Neural cell (in vitro differentiated cells): ENCODE results near the gene TRPT1. TPM values are rescaled to one million over a fixed set of nuclear protein-coding genes. Genes with fewer than 3 reads are reported as not detected.

Source experiments
- H2AFZ ChIP-seq: fragments of 200-600, 300-800 bp; sonication (generic), shearing (Covaris generic); 2 replicates; pipeline ENCODE4 v1.6.0; 2014; ENCODE audit warnings: low read depth, mild to moderate bottlenecking, antibody characterized with exemption, low read length, moderate library complexity
- H3F3A ChIP-seq: fragments of 200-600 bp; shearing (Covaris generic); 2 replicates; pipeline ENCODE4 v1.6.1; 2016; ENCODE audit warnings: mild to moderate bottlenecking, moderate library complexity, mixed read lengths, antibody characterized with exemption, low read length; ENCODE audit not compliant: insufficient read depth, poor library complexity, severe bottlenecking
- H3K27ac ChIP-seq: fragments of 200-600, 300-800 bp; sonication (generic), shearing (Covaris generic); 2 replicates; pipeline ENCODE4 v1.5.1; 2014; ENCODE audit warnings: mild to moderate bottlenecking, low read length, moderate library complexity
- H3K27me3 ChIP-seq: fragments of 300-800, 200-600 bp; sonication (generic), shearing (Covaris generic); 2 replicates; pipeline ENCODE4 v1.6.0; 2014; ENCODE audit warnings: mild to moderate bottlenecking, low read depth, low read length, moderate library complexity; ENCODE audit not compliant: insufficient read depth
- H3K36me3 ChIP-seq: fragments of 300-800, 200-600 bp; sonication (generic), shearing (Covaris generic); 2 replicates; pipeline ENCODE4 v1.5.1; 2014; ENCODE audit warnings: mild to moderate bottlenecking, antibody characterized with exemption, low read length, moderate library complexity; ENCODE audit not compliant: insufficient read depth
- H3K4me2 ChIP-seq: fragments of 300-800, 200-600 bp; sonication (generic), shearing (Covaris generic); 2 replicates; pipeline ENCODE4 v1.6.0; 2014; ENCODE audit warnings: mild to moderate bottlenecking, low read length
- H3K4me3 ChIP-seq: fragments of 300-800, 200-600 bp; sonication (generic), shearing (Covaris generic); 2 replicates; pipeline ENCODE4 v1.5.1; 2014; ENCODE audit warnings: mild to moderate bottlenecking, low read length, moderate library complexity
- H3K79me2 ChIP-seq: fragments of 200-600 bp; shearing (Covaris generic); replicated peaks from 2 replicates; pipeline ENCODE4 v1.6.0; 2014; ENCODE audit warnings: mild to moderate bottlenecking, low read length, moderate library complexity; ENCODE audit not compliant: insufficient read depth
- H3K9ac ChIP-seq: fragments of 300-800, 200-600 bp; sonication (generic), shearing (Covaris generic); 2 replicates; pipeline ENCODE4 v1.6.1; 2016; ENCODE audit warnings: mild to moderate bottlenecking, low read length, mixed read lengths
- H3K9me2 ChIP-seq: fragments of 200-600 bp; shearing (Covaris generic); 2 replicates; pipeline ENCODE4 v1.6.1; 2016; ENCODE audit warnings: mild to moderate bottlenecking, low read length, mixed read lengths; ENCODE audit not compliant: insufficient read depth
- H3K9me3 ChIP-seq: fragments of 200-600, 300-800 bp; sonication (generic), shearing (Covaris generic); 2 replicates; pipeline ENCODE4 v1.6.1; 2016; ENCODE audit warnings: mild to moderate bottlenecking, mixed run types, low read length, moderate library complexity, mixed read lengths
- H4K20me1 ChIP-seq: fragments of 200-600 bp; shearing (Covaris generic); 2 replicates; pipeline ENCODE4 v1.6.1; 2016; ENCODE audit warnings: mild to moderate bottlenecking, mixed run types; ENCODE audit not compliant: insufficient read depth
- EP300 ChIP-seq: fragments of 450-650 bp; conservative IDR thresholded peaks from 2 replicates; pipeline ENCODE4 v1.6.1; 2014; ENCODE audit warnings: antibody characterized with exemption, mild to moderate bottlenecking, moderate library complexity; ENCODE audit not compliant: poor library complexity, severe bottlenecking
- EZH2 ChIP-seq: fragments of 200-600, 300-800 bp; shearing (Covaris generic), sonication (generic); IDR thresholded peaks from 2 replicates; pipeline ENCODE4 v1.6.1; 2014; ENCODE audit warnings: antibody characterized with exemption, low read length, borderline replicate concordance, mild to moderate bottlenecking; ENCODE audit not compliant: insufficient read depth, poor library complexity, severe bottlenecking
- MXI1 ChIP-seq: fragments of 450-650 bp; conservative IDR thresholded peaks from 2 replicates; pipeline ENCODE4 v1.6.1; 2014; ENCODE audit warnings: antibody characterized with exemption, mild to moderate bottlenecking; ENCODE audit not compliant: poor library complexity, severe bottlenecking
- POLR2AphosphoS5 ChIP-seq: IDR thresholded peaks from 2 replicates; pipeline ENCODE4 v1.6.1; 2012
- RAD21 ChIP-seq: fragments of 450-650 bp; conservative IDR thresholded peaks from 2 replicates; pipeline ENCODE4 v1.6.1; 2014; ENCODE audit warnings: antibody characterized with exemption, mild to moderate bottlenecking, moderate library complexity
- SMC3 ChIP-seq: fragments of 450-650 bp; conservative IDR thresholded peaks from 2 replicates; pipeline ENCODE4 v1.6.1; 2014; ENCODE audit warnings: antibody characterized with exemption, mild to moderate bottlenecking, moderate library complexity; ENCODE audit not compliant: poor library complexity
- TAF1 ChIP-seq: IDR thresholded peaks from 2 replicates; pipeline ENCODE4 v1.6.1; 2012; ENCODE audit warnings: low read depth
- polyA plus RNA-seq: library from polyadenylated mRNA; depleted of rRNA; stranded (reverse); fragments of >200 nt; gene quantifications from 2 replicates; pipeline ENCODE4 v1.2.3, GENCODE V29; 2014
- TF ChIP-seq, protein P1 (sequence below): fragments of 450-650 bp; IDR thresholded peaks from 2 replicates; pipeline ENCODE4 v1.5.1; 2014; ENCODE audit warnings: antibody characterized with exemption, mild to moderate bottlenecking, moderate library complexity; ENCODE audit not compliant: poor library complexity, severe bottlenecking
- TF ChIP-seq, protein P2 (sequence below): IDR thresholded peaks from 2 replicates; pipeline ENCODE4 v1.6.1; 2012; ENCODE audit warnings: borderline replicate concordance

Gene TRPT1
- polyA plus RNA-seq, 1 donor from 2014 or later, result 67.2 TPM

DNA sequence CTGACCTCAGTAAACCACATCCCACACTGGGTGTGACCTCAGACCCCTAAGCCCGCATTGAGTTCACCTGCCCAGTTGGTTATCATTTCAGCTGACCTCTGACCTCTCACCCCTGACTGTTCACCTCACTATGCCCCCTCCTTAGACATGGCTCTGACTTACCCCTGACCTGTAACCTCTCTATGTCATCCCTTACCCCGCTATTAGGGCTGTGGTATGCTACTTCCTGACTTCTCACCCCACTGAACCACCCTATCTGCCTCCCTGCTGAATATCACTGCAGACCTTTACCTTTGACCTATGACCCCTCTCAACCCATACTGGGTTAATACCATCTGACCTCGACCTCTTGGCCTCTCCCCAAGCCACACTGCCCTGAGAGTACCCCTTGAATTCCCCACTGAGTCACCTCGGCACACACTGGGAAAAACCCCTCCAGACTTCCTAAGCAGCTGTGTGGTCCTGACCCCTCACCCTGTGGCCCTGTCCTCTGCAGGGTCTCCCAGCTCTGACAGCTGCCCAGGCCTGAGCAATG is 33.6 kb upstream of the TRPT1 start:
- no peaks in the 10 kb centered on the region for H3K79me2 ChIP-seq
- no peaks in the 10 kb centered on the region for H3K9me2 ChIP-seq
- H3K4me2 ChIP-seq, result no peak overlapping the region
- no peak overlapping the region for H3K4me3 ChIP-seq
- no peaks in the 10 kb centered on the region for H3K9me3 ChIP-seq
- no peaks in the 10 kb centered on the region for H4K20me1 ChIP-seq
- no peak overlapping the region for H3K27ac ChIP-seq
- no peaks in the 10 kb centered on the region for H3K36me3 ChIP-seq
- H2AFZ ChIP-seq, result no peak overlapping the region
- no peak for TF ChIP-seq SMC3
- TF ChIP-seq POLR2AphosphoS5, result no peak
- TF ChIP-seq, protein P1, sequence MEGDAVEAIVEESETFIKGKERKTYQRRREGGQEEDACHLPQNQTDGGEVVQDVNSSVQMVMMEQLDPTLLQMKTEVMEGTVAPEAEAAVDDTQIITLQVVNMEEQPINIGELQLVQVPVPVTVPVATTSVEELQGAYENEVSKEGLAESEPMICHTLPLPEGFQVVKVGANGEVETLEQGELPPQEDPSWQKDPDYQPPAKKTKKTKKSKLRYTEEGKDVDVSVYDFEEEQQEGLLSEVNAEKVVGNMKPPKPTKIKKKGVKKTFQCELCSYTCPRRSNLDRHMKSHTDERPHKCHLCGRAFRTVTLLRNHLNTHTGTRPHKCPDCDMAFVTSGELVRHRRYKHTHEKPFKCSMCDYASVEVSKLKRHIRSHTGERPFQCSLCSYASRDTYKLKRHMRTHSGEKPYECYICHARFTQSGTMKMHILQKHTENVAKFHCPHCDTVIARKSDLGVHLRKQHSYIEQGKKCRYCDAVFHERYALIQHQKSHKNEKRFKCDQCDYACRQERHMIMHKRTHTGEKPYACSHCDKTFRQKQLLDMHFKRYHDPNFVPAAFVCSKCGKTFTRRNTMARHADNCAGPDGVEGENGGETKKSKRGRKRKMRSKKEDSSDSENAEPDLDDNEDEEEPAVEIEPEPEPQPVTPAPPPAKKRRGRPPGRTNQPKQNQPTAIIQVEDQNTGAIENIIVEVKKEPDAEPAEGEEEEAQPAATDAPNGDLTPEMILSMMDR, result no peak
- no peak for TF ChIP-seq EZH2
- TF ChIP-seq RAD21, result no peak
- no peak for TF ChIP-seq MXI1
- TF ChIP-seq, protein P2, sequence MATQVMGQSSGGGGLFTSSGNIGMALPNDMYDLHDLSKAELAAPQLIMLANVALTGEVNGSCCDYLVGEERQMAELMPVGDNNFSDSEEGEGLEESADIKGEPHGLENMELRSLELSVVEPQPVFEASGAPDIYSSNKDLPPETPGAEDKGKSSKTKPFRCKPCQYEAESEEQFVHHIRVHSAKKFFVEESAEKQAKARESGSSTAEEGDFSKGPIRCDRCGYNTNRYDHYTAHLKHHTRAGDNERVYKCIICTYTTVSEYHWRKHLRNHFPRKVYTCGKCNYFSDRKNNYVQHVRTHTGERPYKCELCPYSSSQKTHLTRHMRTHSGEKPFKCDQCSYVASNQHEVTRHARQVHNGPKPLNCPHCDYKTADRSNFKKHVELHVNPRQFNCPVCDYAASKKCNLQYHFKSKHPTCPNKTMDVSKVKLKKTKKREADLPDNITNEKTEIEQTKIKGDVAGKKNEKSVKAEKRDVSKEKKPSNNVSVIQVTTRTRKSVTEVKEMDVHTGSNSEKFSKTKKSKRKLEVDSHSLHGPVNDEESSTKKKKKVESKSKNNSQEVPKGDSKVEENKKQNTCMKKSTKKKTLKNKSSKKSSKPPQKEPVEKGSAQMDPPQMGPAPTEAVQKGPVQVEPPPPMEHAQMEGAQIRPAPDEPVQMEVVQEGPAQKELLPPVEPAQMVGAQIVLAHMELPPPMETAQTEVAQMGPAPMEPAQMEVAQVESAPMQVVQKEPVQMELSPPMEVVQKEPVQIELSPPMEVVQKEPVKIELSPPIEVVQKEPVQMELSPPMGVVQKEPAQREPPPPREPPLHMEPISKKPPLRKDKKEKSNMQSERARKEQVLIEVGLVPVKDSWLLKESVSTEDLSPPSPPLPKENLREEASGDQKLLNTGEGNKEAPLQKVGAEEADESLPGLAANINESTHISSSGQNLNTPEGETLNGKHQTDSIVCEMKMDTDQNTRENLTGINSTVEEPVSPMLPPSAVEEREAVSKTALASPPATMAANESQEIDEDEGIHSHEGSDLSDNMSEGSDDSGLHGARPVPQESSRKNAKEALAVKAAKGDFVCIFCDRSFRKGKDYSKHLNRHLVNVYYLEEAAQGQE, result no peak
- TF ChIP-seq TAF1, result no peak
- no peak for TF ChIP-seq EP300
- H3K9ac ChIP-seq, result no peak overlapping the region
- no peaks in the 10 kb centered on the region for H3K27me3 ChIP-seq
- no peaks in the 10 kb centered on the region for H3F3A ChIP-seq

DNA sequence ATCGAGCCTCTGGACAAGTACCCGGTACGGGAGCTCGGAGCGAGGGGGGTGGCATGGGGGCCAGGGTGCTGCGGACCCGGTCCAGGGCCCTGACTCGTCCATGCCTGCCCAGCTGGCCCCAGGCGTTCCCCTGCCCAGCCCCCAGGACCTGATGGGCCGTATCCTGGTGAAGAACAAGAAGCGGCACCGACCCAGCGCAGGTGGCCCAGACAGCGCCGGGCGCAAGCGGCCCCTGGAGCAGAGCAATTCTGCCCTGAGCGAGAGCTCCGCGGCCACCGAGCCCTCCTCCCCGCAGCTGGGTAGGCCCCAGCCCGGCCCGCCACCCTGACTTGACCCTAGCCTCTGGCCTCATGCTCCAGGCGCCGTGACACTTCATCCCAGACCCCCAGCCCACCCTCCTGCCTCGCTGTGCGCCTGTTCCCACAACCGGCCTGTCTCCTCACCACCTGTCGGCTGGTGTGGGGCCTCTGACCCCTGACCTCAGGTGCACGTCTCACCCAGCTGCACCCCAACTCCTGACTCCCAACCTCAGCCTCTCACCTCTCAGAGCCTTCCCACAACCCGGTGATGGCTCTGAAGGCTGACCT is 33.1 kb upstream of the TRPT1 start:
- Histone ChIP-seq H3K36me3 (no peaks in the 10 kb centered on the region), H3K27ac (no peak overlapping the region), H3K9me3 (no peaks in the 10 kb centered on the region), H3K4me3 (no peak overlapping the region), H3K9me2 (no peaks in the 10 kb centered on the region), H3K79me2 (no peaks in the 10 kb centered on the region), H3K9ac (no peak overlapping the region), H3K27me3 (no peaks in the 10 kb centered on the region), H3F3A (no peaks in the 10 kb centered on the region), H2AFZ (no peak overlapping the region), H3K4me2 (no peak overlapping the region), H4K20me1 (no peaks in the 10 kb centered on the region)
- TF ChIP-seq POLR2AphosphoS5 (no peak), SMC3 (no peak)
- TF ChIP-seq, protein P2, result no peak
- TF ChIP-seq, protein P1, result no peak
